HG02678 (cell line): ENCODE measurements around the gene TAL2.

ENCODE experiments used
- ATAC-seq: cut with Tn5 transposase; IDR thresholded peaks from one replicate; pipeline ENCODE4 v1.9.1; 2021; ENCODE audit warnings: mild to moderate bottlenecking, moderate library complexity; ENCODE audit not compliant: unreplicated experiment

Gene TAL2

DNA sequence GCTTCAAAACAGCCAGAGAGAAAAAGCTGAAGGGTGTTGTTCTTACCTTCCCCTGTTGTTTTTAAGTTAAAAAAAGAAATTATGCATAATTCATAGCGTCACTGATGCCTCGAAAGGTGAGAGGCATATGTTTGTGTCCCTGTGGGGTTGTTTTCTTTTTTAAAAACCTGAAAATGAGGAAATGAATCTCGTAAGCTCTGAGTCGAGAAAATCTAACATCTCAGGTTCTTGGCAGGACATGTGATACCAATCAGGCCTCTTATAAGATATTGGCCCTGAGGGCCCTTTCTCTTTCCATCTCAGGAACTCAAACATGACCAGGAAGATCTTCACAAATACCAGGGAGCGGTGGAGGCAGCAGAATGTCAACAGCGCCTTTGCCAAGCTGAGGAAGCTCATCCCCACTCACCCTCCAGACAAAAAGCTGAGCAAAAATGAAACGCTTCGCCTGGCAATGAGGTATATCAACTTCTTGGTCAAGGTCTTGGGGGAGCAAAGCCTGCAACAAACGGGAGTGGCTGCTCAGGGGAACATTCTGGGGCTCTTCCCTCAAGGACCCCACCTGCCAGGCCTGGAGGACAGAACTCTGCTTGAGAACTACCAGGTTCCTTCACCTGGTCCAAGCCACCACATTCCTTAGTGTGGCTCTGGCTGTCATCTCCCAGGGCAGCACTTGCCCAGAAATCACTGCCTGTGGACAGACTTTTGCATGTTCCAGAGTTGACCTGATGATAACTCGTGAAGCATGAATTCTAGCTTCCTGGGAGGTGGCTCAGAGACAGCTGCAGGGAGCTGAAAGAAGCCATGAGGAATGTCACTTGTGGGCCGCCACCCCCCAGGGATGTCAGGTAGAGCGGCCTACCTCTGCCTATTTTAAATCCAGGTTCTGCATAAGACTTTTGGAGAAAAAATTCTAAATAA lies at the start of gene TAL2:
TSS of gene TAL2 (plus strand) at position 274 of the 921 bp plus-strand sequence. CDS start at position 314, 40 bp downstream.
- peak; percentile 79 for ATAC-seq

DNA sequence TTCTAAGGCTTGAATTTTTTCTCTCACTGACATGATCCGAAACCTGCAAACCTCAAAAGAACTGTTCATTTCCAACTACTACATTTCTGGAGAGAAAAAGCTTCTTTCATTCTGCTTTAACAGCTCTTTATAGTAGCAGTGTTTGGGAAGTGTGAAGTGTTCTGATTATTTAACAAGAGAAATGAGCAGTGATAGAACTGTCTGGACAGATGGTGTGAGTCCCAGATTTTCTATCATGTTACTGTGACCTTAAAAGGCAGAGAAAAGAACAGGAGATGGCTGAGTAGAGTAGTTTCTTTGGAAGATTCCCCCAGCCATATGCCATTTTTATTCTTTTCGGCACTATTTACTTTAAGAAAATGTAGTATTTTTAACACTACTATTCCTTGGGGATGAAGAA lies 41.3 kb upstream of the TAL2 start:
- no peak for ATAC-seq

DNA sequence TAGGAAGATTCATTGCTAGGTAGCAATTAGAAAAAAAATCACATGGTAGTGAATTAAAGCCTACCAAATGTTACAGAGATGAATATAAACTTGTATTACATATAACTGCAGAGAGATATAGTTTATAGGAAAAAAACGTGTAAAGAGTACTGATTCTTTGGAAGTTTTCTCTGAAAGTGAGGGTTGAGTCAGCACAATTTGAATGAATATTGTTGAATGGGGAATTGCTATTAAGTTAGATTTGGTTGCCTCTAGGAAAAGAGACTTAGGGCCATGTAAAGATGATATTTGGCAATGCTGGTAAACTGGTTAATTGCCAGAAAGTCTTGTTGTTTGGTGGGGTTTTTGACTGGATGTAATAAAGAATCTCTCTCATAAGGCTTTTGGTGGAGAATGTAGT lies 37.2 kb upstream of the TAL2 start:
- ATAC-seq, result no peak

DNA sequence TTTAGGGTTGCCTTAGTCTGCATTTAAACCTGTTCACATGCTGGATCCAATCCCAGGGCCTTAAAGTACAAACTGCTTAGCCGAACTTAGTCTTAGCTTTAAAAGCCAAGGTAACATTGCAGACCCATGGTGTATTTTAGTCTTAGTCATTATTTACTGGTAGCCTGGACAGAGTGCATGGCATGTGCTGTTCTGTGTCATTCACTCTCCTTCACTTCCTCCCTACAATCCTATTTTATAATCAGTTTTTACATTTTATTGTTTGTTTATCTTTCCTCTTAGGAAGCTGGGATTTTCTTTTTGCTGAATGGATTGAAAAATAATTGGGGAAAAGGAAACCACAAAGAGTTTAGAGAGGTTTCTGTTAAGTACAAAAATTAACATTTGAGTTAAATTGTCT lies 29.4 kb upstream of the TAL2 start:
- ATAC-seq, result no peak

DNA sequence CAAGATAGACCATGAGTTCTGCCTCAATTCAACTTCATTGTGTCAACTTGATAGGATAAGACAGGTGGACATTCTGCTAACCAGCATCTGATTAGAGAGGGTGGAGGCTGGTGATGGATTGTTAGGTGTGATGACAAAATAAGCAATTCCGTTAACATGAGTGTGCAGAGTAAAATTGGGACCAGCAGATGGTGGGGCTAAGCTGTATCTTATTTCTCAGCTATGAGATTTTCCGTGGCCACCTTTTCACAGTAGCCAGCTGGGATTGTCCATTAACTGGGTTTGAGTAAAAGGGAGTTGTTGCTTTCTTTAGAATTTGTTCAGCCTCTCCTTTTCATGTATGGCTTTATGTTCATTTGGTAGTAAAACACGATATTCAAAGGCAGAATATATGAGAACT lies 28.8 kb upstream of the TAL2 start:
- no peak for ATAC-seq

DNA sequence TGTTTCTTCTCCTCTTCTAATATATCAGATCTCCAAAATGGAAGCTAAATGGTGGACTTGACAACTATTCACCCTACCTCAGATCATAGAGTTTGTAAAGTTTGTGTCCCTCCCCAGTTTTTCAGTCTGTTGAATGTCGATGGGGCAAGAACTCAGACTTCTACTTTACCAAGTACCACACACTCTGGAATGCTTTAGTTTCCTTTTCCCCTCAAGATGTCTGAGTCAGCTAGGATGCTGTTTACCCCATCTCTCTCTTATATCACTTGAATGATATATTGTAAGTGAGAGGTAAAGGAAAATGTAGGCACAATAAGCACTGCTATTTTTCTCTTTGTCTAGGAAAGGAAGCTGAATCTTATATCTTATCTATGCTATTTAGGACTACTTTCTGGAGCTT lies 25.9 kb upstream of the TAL2 start:
- ATAC-seq, result no peak

DNA sequence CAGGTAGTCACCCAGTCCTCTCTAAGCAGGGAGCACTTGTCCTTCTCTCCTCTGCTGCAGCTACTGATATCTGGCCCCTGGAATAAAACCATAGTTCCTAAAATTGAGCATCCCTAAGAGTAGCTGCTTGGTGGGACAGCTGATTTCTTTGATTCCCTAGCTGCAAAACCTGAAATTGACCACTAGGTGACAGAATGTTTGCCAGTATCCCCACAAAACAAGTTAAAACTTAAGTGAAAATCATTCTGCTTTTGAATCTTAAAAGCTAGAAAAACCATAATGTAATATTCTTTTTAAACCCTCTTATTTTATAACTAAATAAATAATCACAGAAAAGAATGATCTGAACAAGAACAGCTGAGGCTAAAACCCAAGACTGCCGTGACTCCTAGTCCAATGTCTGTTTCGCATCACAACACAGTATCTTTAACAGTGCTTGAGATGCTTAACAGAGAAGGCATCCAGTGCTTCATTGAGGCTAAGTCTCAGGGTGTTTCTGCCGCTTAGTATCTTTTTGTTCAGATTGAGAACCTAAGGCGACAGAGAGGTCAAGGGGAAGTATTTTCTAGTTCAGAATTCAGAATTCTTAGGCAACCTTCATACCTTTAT lies 24.4 kb upstream of the TAL2 start:
- ATAC-seq, result no peak

DNA sequence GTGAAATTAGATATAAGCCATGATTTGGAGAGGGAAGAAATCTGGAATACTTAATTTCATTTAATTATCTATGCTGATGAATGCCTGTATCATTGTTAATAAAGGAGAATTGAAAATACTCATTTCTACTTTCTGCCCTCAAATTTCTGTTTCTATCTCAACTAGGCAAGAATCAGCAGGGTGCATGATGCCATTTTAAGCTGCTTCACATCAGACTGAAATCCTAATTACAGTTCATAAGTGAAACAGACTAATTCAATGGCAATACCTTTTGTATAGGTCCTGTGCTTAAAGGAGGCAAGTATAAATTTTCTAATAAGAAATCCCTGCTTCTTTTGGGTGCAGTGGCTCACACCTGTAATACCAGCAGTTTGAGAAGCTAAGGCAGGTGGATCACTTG lies 22.3 kb upstream of the TAL2 start:
- ATAC-seq, result no peak

DNA sequence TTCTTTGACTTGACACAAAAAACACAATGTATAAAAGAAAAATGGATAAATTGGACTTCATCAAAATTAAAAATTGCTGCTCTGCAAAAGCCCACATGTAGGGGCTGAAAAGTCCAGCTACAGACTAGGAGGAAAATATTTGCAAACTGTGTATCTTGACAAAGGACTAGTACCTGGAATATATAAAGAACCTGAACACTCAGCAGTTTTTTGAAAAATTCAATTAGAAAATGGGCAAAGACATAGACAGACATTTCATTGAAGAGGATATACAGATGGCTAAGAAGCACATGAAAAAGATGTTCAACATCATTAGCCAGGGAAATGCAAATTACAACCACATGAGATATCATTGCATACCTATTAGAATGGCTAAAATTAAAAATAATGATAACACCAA lies 18.5 kb upstream of the TAL2 start:
- ATAC-seq, result no peak

DNA sequence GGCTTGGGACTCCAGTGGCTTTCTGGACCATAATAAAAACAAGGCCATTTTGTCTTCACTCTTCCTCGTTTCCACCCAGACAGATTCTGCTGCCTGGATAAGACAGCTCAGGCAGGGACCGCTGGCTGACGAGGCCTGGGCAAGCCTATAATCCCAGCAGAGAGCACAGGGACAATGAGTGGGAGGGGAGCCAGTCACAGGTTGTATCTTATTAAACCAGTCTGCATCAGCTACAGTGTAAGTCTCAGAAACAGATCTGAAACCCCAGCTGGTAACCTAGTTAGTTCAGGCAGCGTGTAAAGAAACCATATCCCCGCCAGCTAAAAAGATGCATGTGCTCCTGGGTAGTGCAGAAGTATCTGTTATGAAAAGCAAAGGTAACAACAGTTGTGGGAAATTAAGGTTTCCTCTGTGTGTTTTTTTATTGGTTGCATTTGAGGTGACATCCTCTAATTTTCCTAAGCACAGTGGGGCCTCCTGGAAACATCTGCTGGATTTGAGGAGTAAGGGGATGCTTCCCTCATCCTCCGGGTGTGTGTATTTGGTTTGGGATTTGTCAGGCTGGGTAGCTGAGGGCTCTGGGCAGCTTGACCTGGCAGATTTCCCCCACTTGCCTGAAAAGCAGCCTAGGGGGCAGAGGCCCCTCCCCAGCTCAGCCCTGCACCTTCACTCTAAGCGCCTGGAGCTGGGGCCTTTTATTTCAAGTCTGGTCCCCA lies 15.2 kb upstream of the TAL2 start:
- no peak for ATAC-seq

DNA sequence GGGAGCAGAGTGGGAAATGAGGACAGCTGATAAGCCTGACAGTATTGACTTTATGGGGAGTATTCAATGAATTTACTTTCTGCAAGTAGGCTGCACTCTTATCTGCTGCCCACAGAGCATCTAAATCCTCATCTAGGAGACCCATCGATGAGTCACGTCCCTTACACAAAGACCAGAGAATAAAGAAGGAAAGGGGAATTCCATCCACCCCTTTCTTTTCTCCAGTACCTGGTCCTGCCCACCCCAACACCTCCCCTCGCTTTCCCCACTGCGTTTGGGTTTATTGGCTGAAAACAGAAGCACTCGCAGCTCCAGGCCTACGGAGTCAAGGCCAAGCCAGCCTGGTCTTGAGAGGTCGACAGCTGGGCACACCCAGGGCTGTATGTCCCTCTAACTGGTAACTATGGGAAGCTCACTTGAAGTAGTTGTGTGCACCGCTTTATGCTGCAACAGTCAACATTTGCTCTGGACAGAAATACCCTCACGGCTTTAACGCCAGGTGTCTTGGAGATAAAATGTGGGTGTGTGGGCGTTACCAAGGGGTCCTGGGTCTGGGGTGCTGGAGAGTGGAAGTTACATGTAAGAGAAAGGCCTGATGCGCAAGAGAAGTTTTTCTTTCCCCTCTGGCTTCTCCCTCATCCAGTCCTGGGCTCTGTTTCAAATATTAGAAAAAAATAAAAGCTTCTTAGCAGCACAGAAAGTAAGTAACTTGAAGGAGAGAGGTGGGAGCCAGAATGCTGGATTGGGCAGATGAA lies 14.5 kb upstream of the TAL2 start:
- no peak for ATAC-seq

DNA sequence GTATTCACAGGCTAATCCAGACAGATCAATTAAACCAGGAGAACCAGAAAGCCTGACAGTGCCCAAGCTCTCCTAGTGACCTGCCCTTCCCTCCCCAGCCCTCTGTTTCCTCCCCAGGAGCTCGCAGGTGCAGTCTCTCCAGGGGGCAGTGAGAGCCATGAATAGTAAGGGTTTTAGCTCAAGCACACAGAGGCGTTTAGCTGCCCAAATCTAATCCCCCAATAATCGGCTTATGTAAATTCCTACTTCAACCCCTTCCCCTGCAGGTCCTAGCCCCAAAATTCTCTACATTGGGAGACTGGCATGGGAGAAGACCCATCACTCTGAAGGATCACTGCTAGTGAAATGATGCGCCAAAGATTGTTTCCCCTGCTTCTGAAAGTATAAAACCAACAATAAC lies 10.5 kb upstream of the TAL2 start:
- ATAC-seq, result no peak

DNA sequence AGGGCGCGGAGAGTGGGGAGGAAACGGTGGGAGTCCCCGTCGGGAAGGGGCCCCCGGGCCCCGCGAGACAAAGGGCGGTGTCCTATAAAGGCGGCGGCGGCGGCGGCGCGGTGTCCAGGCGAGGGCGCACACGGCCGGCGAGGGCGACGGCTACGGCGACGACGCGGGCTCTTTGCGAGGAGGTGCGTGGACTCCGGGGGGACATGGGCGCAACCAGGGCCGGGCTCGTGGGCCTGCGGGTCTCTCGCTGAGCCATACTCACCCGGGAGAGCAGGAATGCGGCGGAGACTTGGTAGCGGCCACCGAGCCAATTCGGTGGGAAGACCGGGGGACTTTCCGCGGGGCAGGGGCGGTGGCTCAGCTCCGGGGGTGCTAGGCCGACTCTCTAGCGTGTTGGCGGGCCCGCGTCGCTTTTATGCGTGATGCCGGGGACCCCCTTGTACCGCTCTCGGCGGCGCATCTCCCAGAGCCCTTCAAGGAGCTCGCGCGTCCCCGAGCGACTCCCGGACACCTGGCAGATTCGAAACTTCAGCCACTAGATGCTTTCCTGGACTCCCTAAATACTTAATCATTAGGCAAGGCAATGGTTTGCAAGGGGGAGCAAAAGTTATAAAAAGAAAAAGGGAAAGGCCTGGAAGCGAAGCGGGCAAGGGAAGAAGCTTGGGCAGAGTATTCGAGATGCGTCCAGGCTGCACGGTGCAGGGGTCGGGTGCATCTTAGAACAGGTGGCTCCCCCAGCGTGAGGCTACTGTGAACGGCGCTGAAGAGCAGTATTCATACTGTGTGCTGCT lies 5.9 kb upstream of the TAL2 start:
- peak; percentile 60 for ATAC-seq

DNA sequence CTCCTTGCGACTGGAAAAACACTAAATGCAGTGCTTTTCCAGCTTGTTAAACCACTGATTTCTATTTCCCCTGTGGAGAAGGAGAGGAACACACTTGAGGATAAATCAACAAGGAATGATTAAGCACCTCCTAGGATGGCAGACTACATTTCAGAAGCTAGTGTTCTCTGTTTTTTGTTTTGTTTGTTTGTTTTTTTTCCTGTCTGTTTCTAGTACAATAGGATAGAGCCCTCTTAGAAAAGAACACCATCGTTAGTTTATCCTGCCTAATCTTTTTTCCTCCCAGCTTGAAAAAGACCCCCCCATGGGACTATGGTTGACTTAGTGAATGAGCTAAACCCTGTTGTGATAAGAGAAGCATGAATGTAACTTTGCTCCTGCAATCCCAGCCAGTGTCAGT lies 3.9 kb upstream of the TAL2 start:
- no peak for ATAC-seq

DNA sequence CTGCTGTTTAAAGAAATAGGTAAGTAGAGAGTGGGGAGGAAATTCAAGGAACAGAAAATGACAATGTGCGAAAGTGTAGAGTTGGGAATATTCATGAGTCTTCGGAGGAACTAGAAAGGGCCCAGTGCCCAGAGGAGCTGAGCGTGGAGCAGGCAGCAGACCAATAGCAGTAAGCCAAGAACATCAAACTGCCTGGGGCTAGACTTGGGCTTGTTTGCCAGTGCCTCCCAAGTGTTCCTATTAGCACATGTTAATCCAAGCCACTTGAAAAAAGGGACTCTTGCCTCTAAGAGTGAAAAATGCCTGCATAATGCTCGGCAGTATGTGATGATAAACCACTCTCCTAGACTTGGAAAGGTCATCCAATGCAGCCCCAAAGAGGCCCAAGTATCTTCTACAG lies 1.2 kb upstream of the TAL2 start:
- ATAC-seq, result no peak

DNA sequence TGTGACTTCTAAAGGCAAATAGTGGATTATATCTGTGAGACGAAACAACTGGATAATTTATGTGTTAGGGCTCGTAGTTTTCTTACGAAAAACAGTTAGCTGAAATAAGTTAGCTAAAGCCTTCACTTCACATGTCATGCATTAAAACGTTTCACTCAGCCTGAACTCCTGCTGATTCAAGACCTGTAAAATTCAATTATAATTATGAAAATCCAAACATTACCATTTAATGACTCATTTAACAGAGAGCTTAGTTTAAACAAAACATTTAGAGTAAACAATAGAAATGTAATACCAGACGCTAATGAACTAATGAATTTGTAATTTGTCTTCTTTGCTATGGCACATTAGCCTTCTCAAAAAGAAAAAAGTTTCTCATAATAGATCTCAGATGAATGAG lies 1.7 kb downstream of the TAL2 start:
- no peak for ATAC-seq

DNA sequence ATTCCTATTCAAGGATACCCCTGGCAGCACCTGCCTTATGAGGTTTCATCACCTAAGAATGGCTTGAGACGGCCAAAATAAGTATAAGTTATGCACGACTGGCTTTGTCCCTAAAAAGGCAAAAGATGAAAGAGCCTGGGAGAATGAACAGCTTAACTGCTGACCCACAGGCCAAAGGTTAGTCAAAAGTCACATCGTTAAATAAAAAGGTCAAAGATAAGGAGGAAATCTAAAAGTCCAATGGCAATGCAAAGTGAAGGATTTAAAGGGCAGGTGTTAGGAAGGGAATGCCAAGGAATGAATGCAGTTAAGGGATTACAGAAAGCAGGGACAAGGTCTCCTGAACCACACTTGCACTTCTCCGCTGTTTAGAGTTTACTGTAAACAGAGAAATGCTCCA lies 5.6 kb downstream of the TAL2 start:
- no peak for ATAC-seq

DNA sequence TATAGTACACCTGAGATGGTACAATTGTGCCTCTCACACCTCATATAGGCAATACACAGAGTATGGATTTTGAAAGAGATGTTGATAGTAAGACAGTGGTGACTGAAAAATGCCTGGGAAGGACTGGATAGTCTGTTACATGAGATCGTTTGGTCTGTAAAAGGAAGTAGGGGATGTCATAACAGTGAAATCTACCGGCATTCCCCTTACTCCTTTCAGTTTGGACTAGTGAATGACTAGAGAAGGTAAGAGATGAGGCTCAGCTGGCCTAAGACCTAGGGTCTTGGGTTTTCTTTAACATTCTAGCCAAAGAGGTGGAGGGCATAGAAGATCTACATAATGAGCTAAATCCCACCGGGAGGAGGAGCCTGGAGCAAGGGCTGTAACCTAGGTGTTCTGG lies 8.1 kb downstream of the TAL2 start:
- ATAC-seq, result no peak

DNA sequence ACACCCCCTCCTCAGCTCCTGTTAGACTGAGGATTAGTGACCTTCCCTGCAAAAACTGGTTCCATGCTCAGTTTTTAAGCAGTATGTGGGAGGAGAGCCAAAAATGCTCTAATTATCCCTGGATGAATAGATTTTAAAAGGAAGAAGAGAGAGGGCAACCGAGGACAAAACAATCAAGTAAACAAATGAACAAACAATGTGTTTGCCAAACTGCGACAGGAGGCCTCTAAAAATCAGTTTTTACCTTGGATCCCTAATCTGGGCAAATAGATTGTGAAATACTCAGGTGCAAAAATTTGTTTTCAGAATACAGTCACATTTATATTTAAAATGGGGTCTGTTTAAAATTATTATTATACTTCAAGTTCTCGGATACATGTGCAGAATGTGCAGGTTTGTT lies 8.5 kb downstream of the TAL2 start:
- no peak for ATAC-seq

DNA sequence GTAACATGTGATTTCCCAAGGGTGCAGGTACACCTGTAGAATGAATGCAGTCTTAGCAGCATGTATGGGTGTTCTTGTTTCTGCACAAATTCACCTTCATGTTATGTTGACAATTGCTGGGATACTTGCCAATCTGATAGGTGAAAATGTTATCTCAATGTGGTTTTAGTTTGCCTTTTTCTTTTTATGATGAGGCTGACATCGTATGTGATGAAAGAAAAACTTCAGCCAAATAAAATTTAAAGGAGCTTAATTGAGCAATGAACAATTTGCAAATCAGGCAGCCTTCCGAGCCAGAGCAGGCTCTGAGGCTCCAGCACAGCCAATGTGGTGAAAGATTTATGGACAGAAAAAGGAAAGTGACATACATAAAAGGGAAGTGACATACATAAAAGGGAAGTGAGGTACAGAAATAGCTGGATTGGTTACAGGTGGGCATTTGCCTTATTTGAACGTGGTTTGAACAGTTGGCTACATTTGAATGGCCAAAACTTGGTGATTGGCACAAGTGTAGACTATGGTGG lies 10.5 kb downstream of the TAL2 start:
- no peak for ATAC-seq
